AG20443 (cell line): ENCODE measurements around the gene TVP23A.
"Not testable (repeated sequence)": the region's sequence is repeated elsewhere in the genome, so short reads cannot be mapped to it uniquely, and the experiment has no call there.

Experiments
- DNase-seq: peaks from one replicate; pipeline ENCODE4 v3.0.0; 2012; ENCODE audit warnings: low spot score, mixed read lengths

The TVP23A gene

GRCh38 chr16:10745841-10746240 lies 72.8 kb downstream of the TVP23A start:
- no peak for DNase-seq

GRCh38 chr16:10744370-10745030 lies 74.1 kb downstream of the TVP23A start:
- DNase-seq = peak; percentile 68

- peak; percentile 98 for DNase-seq
These were observed 74.8 kb downstream of the TVP23A start, which contains the start of gene NUBP1 for GRCh38 chr16:10743610-10744369. NUBP1 (plus strand) TSS chr16:10743842; CDS start chr16:10743864, 22 bp downstream.

GRCh38 chr16:10743227-10743609 lies 75.4 kb downstream of the TVP23A start:
- DNase-seq = no peak

- no peak for DNase-seq
These were observed 76.8 kb downstream of the TVP23A start for GRCh38 chr16:10741844-10742243.

- not testable (repeated sequence) for DNase-seq
These were observed 77.3 kb downstream of the TVP23A start for GRCh38 chr16:10741249-10741648.

- no peak for DNase-seq
These were observed 77.8 kb downstream of the TVP23A start for GRCh38 chr16:10740845-10741208.

- DNase-seq = no peak
These were observed 78.4 kb downstream of the TVP23A start for GRCh38 chr16:10740000-10740844.

- peak; percentile 20 for DNase-seq
These were observed 80.1 kb downstream of the TVP23A start for GRCh38 chr16:10738231-10739077.

- DNase-seq = peak; percentile 80
These were observed 81.4 kb downstream of the TVP23A start for GRCh38 chr16:10737068-10737625.

- DNase-seq = no peak
These were observed 86.8 kb downstream of the TVP23A start for GRCh38 chr16:10731790-10732189.

- peak; percentile 71 for DNase-seq
These were observed 89.2 kb downstream of the TVP23A start for GRCh38 chr16:10729104-10730048.

GRCh38 chr16:10728003-10728887 lies 90.3 kb downstream of the TVP23A start:
- DNase-seq = no peak
